ENCODE measurements around the gene KCNN4.

DNA sequence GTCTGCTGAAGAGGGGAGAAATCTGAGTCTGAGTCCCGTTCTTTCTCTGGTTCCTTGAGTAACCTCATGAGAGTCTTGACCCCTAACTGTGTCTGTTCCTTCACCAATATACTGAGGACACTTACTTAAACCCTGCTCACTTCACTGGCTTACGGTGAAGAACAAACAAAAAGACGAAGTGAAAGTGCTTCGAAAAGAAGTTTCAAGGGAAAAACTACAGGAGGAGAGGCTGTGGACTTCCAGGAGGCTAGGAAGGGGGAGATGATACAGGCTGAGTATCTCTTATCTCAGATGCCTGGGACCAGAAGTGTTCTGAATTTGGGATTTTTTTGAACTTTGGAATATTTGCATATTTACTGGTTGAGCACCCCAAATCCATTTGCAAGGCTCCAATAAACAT is 32.1 kb downstream of the KCNN4 start:
- TF ChIP-seq, protein P1, sequence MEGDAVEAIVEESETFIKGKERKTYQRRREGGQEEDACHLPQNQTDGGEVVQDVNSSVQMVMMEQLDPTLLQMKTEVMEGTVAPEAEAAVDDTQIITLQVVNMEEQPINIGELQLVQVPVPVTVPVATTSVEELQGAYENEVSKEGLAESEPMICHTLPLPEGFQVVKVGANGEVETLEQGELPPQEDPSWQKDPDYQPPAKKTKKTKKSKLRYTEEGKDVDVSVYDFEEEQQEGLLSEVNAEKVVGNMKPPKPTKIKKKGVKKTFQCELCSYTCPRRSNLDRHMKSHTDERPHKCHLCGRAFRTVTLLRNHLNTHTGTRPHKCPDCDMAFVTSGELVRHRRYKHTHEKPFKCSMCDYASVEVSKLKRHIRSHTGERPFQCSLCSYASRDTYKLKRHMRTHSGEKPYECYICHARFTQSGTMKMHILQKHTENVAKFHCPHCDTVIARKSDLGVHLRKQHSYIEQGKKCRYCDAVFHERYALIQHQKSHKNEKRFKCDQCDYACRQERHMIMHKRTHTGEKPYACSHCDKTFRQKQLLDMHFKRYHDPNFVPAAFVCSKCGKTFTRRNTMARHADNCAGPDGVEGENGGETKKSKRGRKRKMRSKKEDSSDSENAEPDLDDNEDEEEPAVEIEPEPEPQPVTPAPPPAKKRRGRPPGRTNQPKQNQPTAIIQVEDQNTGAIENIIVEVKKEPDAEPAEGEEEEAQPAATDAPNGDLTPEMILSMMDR (IDR thresholded peaks at IDR 0.05): no peak
- no peak for TF ChIP-seq POLR2A (IDR thresholded peaks at IDR 0.05)
